M059J (cell line): ENCODE measurements around the gene ATP8A2. TPM values are rescaled to one million over a fixed set of nuclear protein-coding genes. Genes with fewer than 3 reads are reported as not detected.
A peak's percentile ranks its signal among the peaks of the same experiment; 100 is the strongest.
"Not testable (repeated sequence)": the region's sequence is repeated elsewhere in the genome, so short reads cannot be mapped to it uniquely, and the experiment has no call there.

ENCODE experiments used
- DNase-seq: peaks from one replicate; pipeline ENCODE4 v3.0.0-alpha.2; 2012; ENCODE audit warnings: low read depth
- total RNA-seq: library from RNA; depleted of rRNA; stranded (reverse); fragments of >200 nt; shearing (Covaris generic); gene quantifications from 2 replicates; pipeline ENCODE4 v1.2.3, GENCODE V29; 2014

ATP8A2 gene
- total RNA-seq, 1 experiment from 2014 or later: 0.44 TPM

DNA sequence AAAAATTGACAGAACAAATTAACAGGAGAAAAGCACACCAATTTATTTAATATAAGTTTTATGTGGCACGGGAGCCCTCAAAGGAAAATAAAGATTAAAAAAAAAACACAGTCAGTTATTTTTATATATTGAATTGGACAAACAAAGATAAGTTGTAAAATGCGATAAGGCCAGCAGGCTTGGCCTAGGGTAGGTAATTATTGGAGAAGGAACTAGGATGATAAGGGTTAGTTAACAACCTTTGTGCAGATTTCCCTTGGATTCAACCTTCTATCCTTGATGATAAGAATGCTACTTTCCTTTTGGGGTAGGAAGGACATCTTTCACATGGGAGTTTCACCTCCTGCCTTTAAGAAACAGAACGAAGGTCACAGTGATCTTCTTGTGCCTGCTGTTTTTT, 427.2 kb downstream of the ATP8A2 start:
- DNase-seq: no peak

DNA sequence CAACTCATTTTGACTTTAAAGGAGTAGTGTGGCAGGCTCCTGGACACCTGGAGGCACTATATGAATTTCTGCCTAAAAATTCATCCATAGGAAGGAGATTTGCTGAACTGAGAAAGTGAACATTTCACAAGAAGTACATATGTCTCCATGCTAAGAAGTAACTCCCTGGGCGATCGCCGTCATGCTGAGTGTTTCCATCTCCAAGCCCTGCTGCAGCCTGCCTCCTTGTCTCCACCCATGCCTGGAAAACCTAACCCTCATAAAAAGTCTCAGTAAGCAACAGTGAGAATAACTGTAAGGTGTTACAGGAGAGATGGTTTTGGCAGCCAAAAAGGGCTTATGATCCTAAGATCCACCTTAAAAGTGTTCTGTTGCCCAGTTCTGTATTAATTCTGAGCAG, 428.7 kb downstream of the ATP8A2 start:
- no peak for DNase-seq

DNA sequence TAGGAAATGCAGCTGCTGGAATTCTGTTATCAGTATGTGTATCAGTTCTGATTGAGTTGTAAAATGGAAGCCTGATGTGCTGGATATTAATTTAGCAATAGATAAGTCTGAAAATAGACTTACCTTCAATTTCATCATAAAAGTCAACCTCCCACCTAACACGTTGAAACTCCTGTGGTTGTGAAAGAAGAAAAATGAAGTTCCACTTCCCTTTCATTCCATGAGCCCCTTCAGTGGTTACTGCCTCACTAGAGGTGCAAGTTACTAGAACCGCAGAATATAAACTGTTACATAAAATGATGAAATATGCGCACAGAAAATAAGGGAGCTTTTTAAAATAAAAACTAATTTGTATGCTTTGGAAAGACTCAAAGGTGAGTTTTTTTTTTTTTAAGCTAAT, 430.8 kb downstream of the ATP8A2 start:
- no peak for DNase-seq

DNA sequence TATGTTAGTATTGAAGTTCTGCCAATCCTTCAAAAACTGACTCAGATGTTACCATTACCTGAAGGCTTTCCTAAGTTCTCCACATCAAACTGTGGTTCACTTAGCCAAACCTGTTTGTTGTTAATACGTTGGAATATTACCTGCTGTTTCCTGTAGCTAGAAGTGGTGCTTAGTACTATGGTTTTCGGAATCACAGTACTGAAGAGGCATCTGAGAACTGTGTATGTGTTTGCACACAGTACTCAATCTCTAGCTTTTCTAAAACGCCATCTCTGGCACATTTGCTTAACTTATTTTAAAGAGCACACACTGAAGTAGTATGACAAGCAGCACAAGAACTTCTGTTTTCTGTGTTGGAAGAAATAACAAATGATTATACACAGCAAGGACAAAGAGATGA, 431.9 kb downstream of the ATP8A2 start:
- DNase-seq: no peak

DNA sequence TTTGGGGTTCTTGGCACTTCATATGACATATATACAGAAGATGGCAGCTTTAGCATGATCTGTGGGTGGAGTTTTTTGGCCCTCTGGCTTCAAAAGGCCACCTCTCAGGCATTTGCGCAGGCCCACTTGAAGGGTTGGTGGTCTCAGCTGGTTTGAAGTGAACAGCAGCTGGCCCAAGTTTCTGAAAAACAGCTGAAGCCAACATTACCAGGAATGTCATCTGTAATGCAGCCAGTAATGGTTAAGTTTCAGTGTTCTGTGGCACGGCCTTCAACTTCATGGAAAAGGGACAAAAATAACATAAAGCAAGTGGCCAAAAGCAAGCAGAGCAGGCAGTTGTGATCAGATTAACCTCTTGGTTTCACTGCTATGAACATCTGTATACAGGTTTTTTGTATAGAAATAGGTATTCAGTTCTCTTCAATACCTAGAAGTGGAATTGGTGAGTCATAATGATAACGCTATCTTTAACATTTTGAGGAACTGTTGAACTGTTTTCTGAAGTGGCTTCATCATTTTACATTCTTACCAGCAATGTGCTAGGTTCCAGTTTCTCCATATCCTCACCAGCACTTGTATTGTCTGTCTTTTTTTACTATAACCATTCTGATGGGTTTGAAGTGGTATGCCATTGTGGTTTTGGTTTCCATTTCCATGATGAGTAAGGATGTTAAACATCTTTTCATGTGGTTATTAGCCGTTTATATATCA, 434.6 kb downstream of the ATP8A2 start:
- DNase-seq: peak; percentile 68

DNA sequence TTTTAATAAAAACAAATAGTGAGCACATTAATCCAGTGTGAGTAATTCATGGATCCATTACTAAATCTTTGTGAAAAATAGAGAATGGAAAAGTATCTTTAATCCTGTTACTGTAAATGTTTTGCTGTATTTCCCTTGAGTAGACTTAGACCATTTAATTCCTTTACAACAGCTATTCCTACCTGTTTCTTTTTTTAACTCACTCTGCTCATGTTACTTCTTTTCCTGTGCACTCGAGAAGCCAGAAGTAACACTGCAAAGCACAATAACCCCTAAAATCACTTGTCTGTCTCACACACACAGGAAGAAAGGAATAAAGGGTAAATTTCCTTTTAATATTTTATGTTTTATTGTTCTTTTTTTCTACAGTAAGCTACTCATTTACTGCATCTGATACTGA, 435.8 kb downstream of the ATP8A2 start:
- DNase-seq: no peak

DNA sequence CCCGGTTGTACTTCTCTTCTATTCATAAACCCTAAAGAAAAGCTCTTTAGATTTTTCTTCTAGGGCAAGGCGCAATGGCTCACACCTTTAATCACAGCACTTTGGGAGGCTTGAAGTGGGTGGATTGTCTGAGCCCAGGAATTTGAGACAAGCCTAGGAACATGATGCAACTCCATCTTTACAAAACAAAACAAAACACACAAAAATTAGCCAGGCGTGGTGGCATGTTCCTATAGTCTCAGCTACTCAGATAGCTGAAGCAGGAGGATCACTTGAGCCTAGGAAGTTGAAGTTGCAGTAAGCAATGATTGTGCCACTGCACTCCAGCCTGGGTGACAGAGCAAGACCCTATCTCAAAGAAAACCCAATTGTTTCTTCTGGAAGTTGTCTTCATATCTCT, 439.7 kb downstream of the ATP8A2 start:
- no peak for DNase-seq

DNA sequence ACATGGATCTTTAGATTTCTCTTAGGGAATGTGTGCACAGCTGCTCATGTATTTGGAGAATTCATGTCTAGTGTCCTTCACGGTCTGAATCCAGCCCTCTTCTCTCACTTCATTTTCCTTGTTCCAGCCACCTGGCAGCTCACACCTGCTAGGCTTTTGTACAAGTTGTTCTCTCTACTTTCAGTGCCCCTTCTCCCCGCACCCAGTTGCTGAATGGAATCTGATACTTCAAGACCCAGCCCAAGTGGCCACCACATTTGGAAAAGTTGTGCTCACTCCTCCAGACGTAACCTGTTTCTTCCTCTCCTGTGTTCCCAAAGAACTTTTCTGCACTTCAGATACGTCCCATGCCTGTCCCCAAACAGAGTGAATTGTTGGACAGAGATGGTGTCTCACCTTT, 444.5 kb downstream of the ATP8A2 start:
- DNase-seq: no peak

DNA sequence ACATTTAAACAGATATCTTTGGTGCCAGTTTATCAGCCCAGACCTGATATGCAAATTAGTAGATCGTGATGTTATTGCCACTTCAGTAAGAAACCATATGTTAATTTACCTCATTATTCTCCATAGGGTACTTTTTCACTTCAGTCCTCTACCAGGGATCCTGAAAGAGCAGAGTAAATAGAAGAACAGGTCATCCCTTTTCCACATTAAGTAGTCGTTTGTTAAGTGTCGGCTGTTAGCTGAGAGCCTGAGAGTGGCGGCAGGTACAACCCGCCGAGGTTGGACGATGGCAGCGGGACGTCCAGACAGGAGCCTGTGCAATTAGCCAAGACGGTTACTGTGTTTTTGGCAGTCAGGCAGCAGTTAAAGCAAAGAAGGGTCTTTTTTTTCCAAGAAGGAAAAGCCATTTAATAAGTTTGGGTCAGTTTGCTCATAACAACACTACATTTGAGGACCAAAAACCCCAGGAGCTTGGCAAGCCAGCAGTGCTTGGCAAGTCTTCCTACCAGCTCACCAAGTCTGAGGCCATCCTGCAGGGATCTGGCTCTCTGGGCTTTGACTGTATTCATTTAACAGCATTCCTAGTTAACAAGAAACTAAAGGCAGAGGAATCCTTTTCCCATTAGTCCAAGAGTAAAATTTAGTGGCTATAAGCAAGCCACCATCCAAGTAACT, 448.2 kb downstream of the ATP8A2 start:
- DNase-seq: no peak

DNA sequence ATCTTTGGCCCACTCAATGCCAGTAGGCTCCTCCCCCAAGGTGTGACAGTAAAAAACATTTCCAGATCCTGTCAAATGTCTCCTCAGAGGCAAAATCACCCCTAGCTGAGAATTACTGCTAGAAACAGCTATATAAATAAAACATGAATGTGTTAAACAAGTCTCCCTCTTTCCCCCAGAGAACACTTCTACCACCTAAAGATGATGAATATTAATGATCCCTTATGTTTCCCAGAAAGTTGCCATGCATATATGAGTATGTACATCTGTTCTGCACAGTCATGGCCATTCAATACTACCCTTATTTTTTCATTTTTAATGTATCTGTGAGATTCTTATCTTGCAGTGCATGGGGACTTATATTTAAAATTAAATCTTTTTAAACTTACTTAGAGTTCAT, 450.0 kb downstream of the ATP8A2 start:
- no peak for DNase-seq

DNA sequence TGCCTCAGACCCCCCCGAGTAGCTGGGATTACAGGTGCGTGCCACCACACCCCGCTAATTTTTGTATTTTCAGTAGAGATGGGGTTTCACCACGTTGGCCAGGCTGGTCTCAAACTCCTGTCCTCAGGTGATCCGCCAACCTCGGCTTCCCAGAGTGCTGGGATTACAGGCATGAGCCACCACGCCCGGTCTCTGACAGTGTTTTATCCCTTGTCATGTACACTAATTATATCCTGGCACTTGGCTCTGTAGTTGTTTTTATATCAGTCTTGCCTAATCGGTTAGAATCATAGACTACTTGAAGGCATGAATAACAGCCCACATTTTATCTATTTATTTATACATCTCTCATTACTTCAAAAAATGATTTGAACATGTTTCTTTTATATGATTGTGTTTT, 455.4 kb downstream of the ATP8A2 start:
- not testable (repeated sequence) for DNase-seq

DNA sequence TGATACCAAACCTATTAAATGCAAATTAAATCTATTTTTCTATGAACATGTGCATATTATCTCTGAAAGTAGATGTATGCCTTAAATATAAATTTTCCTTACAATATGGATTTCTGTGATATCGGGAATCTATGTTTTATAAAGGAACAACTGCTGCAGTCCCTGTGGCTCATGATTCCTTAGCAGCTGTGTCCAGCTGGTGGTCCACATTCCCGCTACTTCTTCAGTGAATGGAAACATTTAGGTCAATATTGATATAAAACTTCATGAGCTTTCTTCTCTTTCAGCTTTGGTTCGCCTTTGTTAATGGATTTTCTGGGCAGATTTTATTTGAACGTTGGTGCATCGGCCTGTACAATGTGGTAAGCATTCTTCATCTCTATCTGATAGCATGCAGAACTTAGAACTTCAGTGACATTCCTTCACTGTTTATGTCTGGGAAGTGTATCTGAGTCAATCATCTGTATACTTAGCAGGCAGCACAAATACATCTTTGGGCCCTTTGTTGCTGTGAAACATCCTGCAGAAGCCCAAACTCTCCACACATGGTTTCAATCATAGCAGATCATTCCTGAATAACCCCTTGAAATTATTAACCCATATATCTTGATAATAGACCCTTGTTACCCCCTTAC, 456.2 kb downstream of the ATP8A2 start:
- no peak for DNase-seq

DNA sequence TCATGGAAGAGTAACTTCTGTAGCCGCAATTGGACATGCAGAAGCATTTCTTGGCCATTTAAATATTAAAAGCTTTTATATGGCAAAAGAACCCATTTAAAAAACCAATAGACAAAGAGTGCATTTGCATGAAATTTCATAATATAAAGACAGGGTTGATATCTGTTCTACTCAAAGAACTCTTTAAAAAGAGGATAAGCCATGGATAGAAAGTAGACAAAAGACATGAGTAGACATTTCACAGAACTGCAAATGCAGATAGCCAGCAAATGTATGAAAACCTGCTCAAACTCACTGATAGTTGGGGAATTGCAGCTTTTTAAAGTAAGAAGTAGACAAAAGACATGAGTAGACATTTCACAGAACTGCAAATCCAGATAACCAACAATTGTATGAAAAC, 462.0 kb downstream of the ATP8A2 start:
- no peak for DNase-seq

DNA sequence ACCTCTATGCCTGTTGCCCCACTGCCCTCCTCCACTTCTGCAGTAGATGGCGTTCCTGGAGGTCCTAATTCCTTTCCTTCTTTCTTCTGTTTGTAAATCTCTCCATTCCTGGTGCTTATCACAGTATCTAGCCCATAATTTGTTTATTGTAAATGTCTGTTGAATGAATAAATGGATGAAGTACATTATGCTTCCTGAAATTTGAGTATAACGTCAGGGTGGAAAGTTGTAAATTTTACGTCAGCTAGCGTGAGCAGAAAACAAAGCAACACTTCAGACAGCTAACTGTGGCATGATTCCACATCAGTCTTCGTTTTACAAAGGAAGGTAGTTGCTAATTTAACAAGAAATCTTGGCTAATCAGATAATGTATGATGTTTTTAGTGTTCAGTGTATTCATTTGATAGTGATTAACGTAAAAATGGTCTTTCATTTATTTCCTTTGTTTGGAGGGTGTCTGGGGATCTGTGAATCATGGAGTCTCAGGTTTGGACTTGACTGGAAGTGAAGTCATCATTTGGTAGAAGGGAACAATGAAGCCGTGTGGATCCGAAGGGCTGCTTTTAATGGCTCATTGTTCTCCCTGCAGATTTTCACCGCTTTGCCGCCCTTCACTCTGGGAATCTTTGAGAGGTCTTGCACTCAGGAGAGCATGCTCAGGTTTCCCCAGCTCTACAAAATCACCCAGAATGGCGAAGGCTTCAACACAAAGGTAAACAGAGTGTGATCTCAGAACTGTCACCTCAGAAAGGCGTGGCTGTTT, 465.0 kb downstream of the ATP8A2 start:
- no peak for DNase-seq

DNA sequence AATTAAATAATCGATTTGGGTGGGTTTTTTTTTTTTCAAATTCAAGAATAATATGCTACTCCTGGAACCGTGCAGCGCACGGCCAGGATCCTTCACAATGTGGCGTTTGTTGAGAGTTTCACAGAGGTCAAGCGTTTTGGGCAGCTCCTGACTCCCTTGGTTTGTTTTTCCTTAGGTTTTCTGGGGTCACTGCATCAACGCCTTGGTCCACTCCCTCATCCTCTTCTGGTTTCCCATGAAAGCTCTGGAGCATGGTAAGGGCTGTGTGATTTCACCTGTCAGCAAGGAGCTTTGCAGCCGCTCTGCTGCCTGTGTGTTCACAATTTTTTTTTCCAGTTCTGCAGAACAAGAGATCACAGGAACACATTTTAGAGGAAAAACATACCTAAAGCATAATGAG, 467.6 kb downstream of the ATP8A2 start:
- DNase-seq: no peak

DNA sequence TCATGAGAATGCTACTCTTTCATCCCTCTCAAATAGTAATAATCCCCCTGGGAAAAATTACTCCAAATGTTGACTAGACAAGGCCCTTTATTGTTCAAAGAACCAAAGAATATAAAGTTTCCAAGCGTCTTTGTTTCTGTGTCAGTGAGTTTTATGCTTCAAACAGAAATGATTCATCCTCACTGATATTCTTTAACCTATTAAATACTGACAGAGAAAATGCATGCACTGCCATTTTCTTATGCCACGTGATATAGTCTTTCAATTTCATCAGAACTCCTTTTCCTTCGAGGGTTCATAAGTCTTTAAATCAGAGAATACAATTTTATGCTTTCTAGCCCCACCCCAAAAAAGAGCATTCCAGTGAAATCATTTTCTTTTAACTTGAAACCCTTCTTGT, 468.5 kb downstream of the ATP8A2 start:
- DNase-seq: no peak

DNA sequence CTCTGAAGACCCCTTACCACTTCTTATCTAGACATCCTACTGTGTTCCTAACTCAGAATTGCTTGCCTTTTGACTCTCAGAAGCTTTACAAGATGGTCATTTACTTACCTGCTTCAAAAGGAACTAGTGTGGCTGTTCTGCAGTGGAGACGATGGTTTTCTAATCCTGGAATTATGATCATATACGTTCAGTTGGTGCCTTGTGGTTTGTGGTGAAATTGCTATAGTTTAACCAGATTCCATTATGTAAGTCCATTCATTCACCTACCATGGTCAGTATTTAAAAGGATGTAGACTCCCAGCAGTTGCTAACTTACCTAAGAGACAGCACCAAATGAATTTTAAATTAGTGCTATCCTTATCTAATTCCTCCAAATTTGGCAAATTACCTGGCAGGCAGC, 469.2 kb downstream of the ATP8A2 start:
- no peak for DNase-seq

DNA sequence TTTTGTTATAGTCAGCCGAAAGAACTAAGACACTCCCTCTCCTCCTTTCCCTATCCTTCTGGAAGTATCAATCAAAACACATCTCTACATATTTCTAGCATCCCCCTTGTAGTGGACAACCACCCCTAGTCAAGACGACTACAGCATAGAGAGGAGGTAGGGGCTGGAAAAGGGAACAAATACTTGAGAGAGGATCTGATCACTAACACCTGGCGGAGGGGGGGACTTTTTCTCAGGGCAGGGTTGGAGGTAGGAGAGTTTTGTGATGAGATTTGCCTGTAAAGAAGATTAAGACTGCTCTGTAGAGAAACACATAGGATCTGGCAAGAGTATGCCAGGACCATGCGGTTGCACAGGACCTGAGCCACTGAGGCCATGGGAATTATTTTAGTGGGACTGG, 471.9 kb downstream of the ATP8A2 start:
- no peak for DNase-seq

DNA sequence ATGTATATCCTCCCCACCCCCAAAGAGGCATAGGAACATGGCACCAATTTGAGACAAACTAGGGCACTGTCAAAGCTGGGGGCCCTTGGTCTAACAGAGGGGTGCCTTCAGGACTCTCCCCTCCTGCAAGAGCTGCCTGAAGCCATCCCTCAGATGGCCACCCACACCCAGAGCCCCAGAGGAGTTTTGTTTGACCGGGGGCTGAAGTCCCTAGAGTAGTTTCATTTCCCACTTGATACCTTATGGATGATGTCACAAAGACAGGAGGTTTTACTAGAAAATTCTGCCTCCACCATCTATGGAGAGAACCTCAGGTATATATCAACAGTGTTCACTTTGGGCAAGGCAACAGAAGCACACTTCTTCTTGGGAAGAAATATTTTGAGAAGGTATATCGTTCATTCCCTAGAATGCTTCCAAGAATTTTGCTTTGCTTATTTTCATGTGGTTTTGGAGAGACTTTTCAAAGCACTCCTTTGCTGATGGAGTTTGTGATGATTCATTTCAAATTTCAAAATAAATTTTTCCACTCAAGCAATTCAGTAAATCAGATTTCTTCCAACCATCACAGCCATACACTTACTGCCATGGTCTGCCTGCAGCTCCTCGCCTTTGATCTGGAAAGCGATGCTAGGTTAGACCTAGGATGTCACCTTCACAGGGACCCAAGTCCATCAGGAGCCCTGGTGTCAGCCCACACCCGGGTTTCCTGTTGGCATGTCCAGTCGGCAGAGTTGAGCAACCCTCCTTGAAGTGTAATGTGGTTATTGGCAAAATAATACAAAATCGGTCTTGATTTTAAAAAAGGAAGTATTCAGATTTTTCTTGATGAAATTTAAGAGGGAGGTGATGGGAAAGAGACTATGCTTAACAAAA, 473.0 kb downstream of the ATP8A2 start:
- DNase-seq: peak; percentile 51

DNA sequence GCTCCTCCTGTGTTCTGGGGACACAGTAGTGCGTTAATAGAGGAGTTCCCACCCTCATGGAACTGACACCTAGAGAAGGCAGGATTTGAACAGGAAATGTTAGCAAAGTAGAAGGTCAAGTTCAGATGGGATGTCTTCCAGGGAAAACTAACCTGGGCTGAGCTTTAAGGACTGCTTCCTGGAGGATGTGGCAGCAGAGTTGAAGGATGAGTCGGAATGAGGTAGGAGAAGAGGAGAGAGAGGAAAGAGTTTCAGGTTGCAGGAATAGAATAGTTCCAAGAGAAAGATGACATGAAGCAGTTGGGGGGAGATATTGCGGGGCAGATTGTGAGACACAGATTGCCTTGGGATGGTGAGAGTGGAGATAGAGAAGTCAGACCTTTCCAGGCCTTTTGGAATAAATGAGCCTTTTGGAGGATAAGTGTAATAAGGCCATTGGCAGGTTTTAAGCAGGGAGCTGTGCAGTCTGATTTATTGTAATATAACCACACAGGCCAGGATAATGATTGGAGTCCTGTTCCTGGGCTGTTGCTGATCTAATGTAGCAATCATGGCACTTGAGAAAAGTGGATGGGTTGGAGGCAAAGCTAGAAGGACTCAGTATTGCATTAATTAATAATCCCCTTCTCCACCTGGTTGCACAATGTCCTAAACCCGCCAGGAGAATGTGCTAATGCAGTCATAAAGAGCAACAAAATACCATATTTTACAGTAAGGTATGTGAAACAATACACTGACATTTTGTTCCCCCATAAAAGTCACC, 474.6 kb downstream of the ATP8A2 start:
- DNase-seq: peak; percentile 53

DNA sequence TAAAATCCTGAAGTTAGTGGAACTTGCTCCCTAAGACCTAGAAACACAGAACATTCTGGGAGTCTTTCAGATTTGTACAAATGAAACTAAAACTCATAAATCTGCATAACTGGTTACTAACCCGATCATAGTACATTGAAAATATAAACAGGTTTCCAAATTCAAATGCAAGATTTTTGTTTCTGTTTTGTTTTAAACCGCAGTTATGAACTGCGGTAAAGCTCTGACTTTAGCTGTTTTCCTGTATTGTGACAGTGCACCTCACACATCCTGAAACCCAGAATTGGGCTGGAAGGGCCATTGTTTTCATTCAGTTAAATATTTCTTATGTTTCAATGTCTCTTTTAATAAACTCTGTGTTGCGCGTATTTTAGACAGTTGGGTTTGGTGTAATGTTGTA, 475.4 kb downstream of the ATP8A2 start:
- DNase-seq: no peak
